ENCODE results near the gene LSAMP.
"Not testable (repeated sequence)": the region's sequence is repeated elsewhere in the genome, so short reads cannot be mapped to it uniquely, and the experiment has no call there.

Gene LSAMP

GRCh38 chr3:115875460-115875859 lies 569.8 kb downstream of the LSAMP start:
- no peak for DNase-seq

GRCh38 chr3:115871735-115872134 lies 573.6 kb downstream of the LSAMP start:
- no peak for DNase-seq

GRCh38 chr3:115864911-115865310 lies 580.4 kb downstream of the LSAMP start:
- no peak for DNase-seq

- no peak for DNase-seq
Measured at GRCh38 chr3:115862849-115863248, 582.4 kb downstream of the LSAMP start.

GRCh38 chr3:115862099-115862498 lies 583.2 kb downstream of the LSAMP start:
- no peak for DNase-seq

GRCh38 chr3:115861166-115861733 lies 584.0 kb downstream of the LSAMP start:
- no peak for DNase-seq

GRCh38 chr3:115860766-115861165 lies 584.5 kb downstream of the LSAMP start:
- DNase-seq, result no peak

- DNase-seq, result no peak
Measured at GRCh38 chr3:115859002-115859807, 586.1 kb downstream of the LSAMP start.

- DNase-seq, result no peak
Measured at GRCh38 chr3:115857518-115858136, 587.7 kb downstream of the LSAMP start.

GRCh38 chr3:115855911-115856310 lies 589.4 kb downstream of the LSAMP start:
- no peak for DNase-seq

GRCh38 chr3:115853104-115853503 lies 592.2 kb downstream of the LSAMP start:
- DNase-seq, result no peak

GRCh38 chr3:115852278-115852677 lies 593.0 kb downstream of the LSAMP start:
- no peak for DNase-seq

- no peak for DNase-seq
Measured at GRCh38 chr3:115851571-115851970, 593.7 kb downstream of the LSAMP start.

GRCh38 chr3:115848641-115849040 lies 596.6 kb downstream of the LSAMP start:
- no peak for DNase-seq

- DNase-seq, result no peak
Measured at GRCh38 chr3:115845986-115846385, 599.3 kb downstream of the LSAMP start.

GRCh38 chr3:115844729-115845128 lies 600.6 kb downstream of the LSAMP start:
- not testable (repeated sequence) for DNase-seq

GRCh38 chr3:115843206-115843605 lies 602.1 kb downstream of the LSAMP start:
- DNase-seq, result no peak

- no peak for DNase-seq
Measured at GRCh38 chr3:115839246-115839645, 606.0 kb downstream of the LSAMP start.

GRCh38 chr3:115838786-115839185 lies 606.5 kb downstream of the LSAMP start:
- DNase-seq, result no peak

- DNase-seq, result no peak
Measured at GRCh38 chr3:115836944-115837343, 608.3 kb downstream of the LSAMP start.

- DNase-seq, result no peak
Measured at GRCh38 chr3:115835946-115836345, 609.3 kb downstream of the LSAMP start.

- no peak for DNase-seq
Measured at GRCh38 chr3:115834068-115834467, 611.2 kb downstream of the LSAMP start.

GRCh38 chr3:115833074-115833473 lies 612.2 kb downstream of the LSAMP start:
- no peak for DNase-seq

- no peak for DNase-seq
Measured at GRCh38 chr3:115832265-115832664, 613.0 kb downstream of the LSAMP start.
